ENCODE results near the gene GRIN2A.

Gene GRIN2A

GRCh38 chr16:10110552-10110951 lies 71.7 kb downstream of the GRIN2A start:
- DNase-seq (ENCODE audit: low spot score): no peak
- no peak for TF ChIP-seq CTCF (IDR thresholded peaks at IDR 0.05; ENCODE audit: extremely low read depth, missing control alignments)

GRCh38 chr16:10107081-10107480 lies 75.1 kb downstream of the GRIN2A start:
- no peak for TF ChIP-seq CTCF (IDR thresholded peaks at IDR 0.05; ENCODE audit: extremely low read depth, missing control alignments)
- no peak for DNase-seq (ENCODE audit: low spot score)

- TF ChIP-seq CTCF (IDR thresholded peaks at IDR 0.05; ENCODE audit: extremely low read depth, missing control alignments): no peak
- no peak for DNase-seq (ENCODE audit: low spot score)
Observed at GRCh38 chr16:10103700-10104099, 78.5 kb downstream of the GRIN2A start.

GRCh38 chr16:10103118-10103517 lies 79.1 kb downstream of the GRIN2A start:
- DNase-seq (ENCODE audit: low spot score): no peak
- no peak for TF ChIP-seq CTCF (IDR thresholded peaks at IDR 0.05; ENCODE audit: extremely low read depth, missing control alignments)

- DNase-seq (ENCODE audit: low spot score): no peak
- no peak for TF ChIP-seq CTCF (IDR thresholded peaks at IDR 0.05; ENCODE audit: extremely low read depth, missing control alignments)
Observed at GRCh38 chr16:10100829-10101228, 81.4 kb downstream of the GRIN2A start.

GRCh38 chr16:10098991-10099390 lies 83.2 kb downstream of the GRIN2A start:
- DNase-seq (ENCODE audit: low spot score): no peak
- TF ChIP-seq CTCF (IDR thresholded peaks at IDR 0.05; ENCODE audit: extremely low read depth, missing control alignments): no peak

- TF ChIP-seq CTCF (IDR thresholded peaks at IDR 0.05; ENCODE audit: extremely low read depth, missing control alignments): no peak
- DNase-seq (ENCODE audit: low spot score): no peak
Observed at GRCh38 chr16:10097271-10097670, 85.0 kb downstream of the GRIN2A start.

Data from GM20000 (cell line).